ENCODE measurements around the gene TRIO. TPM values are rescaled to one million over a fixed set of nuclear protein-coding genes. Genes with fewer than 3 reads are reported as not detected.

The TRIO gene
- total and polyA plus RNA-seq, 2 of the 8 experiments (the other 6 are each of a cell fraction or from before 2014, with no cell fraction given), result 35.1 to 69.1 TPM

DNA sequence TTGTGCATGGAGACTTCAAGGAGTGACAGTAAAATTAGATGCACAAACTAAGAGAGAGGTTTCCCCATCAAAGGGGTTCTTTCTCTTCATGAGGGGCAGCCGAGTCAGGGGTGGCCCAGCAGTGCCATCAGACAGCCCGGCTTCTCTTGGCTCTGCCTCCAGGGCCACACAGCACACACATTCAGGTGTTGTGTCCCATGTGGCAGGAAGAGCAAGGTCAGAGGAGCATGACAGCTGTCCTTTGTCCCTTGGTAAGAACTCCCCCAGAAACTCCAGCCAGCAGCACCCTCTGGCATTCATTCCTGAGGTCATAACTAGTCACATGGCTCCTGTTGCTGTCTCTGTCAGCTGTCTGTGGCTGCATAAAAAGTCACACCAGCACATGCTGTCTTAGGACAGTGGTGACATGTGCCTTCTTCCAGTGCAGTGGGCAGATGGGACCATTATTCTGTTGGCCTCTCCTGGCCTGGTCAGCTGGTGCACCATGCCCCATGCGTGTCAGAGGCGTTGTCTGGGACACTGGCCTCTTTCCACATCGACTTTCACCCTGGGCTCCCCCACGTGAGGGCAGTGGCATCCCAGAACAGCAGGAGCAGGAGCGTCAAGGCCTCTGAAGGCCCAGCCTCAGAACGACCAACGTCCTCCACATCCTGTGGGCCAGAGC, 360.0 kb downstream of the TRIO start (continued):
- TF ChIP-seq, protein P1, sequence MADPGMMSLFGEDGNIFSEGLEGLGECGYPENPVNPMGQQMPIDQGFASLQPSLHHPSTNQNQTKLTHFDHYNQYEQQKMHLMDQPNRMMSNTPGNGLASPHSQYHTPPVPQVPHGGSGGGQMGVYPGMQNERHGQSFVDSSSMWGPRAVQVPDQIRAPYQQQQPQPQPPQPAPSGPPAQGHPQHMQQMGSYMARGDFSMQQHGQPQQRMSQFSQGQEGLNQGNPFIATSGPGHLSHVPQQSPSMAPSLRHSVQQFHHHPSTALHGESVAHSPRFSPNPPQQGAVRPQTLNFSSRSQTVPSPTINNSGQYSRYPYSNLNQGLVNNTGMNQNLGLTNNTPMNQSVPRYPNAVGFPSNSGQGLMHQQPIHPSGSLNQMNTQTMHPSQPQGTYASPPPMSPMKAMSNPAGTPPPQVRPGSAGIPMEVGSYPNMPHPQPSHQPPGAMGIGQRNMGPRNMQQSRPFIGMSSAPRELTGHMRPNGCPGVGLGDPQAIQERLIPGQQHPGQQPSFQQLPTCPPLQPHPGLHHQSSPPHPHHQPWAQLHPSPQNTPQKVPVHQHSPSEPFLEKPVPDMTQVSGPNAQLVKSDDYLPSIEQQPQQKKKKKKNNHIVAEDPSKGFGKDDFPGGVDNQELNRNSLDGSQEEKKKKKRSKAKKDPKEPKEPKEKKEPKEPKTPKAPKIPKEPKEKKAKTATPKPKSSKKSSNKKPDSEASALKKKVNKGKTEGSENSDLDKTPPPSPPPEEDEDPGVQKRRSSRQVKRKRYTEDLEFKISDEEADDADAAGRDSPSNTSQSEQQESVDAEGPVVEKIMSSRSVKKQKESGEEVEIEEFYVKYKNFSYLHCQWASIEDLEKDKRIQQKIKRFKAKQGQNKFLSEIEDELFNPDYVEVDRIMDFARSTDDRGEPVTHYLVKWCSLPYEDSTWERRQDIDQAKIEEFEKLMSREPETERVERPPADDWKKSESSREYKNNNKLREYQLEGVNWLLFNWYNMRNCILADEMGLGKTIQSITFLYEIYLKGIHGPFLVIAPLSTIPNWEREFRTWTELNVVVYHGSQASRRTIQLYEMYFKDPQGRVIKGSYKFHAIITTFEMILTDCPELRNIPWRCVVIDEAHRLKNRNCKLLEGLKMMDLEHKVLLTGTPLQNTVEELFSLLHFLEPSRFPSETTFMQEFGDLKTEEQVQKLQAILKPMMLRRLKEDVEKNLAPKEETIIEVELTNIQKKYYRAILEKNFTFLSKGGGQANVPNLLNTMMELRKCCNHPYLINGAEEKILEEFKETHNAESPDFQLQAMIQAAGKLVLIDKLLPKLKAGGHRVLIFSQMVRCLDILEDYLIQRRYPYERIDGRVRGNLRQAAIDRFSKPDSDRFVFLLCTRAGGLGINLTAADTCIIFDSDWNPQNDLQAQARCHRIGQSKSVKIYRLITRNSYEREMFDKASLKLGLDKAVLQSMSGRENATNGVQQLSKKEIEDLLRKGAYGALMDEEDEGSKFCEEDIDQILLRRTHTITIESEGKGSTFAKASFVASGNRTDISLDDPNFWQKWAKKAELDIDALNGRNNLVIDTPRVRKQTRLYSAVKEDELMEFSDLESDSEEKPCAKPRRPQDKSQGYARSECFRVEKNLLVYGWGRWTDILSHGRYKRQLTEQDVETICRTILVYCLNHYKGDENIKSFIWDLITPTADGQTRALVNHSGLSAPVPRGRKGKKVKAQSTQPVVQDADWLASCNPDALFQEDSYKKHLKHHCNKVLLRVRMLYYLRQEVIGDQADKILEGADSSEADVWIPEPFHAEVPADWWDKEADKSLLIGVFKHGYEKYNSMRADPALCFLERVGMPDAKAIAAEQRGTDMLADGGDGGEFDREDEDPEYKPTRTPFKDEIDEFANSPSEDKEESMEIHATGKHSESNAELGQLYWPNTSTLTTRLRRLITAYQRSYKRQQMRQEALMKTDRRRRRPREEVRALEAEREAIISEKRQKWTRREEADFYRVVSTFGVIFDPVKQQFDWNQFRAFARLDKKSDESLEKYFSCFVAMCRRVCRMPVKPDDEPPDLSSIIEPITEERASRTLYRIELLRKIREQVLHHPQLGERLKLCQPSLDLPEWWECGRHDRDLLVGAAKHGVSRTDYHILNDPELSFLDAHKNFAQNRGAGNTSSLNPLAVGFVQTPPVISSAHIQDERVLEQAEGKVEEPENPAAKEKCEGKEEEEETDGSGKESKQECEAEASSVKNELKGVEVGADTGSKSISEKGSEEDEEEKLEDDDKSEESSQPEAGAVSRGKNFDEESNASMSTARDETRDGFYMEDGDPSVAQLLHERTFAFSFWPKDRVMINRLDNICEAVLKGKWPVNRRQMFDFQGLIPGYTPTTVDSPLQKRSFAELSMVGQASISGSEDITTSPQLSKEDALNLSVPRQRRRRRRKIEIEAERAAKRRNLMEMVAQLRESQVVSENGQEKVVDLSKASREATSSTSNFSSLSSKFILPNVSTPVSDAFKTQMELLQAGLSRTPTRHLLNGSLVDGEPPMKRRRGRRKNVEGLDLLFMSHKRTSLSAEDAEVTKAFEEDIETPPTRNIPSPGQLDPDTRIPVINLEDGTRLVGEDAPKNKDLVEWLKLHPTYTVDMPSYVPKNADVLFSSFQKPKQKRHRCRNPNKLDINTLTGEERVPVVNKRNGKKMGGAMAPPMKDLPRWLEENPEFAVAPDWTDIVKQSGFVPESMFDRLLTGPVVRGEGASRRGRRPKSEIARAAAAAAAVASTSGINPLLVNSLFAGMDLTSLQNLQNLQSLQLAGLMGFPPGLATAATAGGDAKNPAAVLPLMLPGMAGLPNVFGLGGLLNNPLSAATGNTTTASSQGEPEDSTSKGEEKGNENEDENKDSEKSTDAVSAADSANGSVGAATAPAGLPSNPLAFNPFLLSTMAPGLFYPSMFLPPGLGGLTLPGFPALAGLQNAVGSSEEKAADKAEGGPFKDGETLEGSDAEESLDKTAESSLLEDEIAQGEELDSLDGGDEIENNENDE (IDR thresholded peaks at IDR 0.05; ENCODE audit: insufficient replicate concordance, low read length), result no peak
- TF ChIP-seq JUND (IDR thresholded peaks at IDR 0.05; ENCODE audit: low read length) (no peak), CTBP2 (IDR thresholded peaks at IDR 0.05; ENCODE audit: borderline replicate concordance, insufficient read depth, insufficient read length, low read length) (no peak), ASH2L (IDR thresholded peaks at IDR 0.05; ENCODE audit: low read length) (no peak), CBX8 (IDR thresholded peaks at IDR 0.05; ENCODE audit: borderline replicate concordance, low read depth, low read length) (no peak)
- TF ChIP-seq, protein P2, sequence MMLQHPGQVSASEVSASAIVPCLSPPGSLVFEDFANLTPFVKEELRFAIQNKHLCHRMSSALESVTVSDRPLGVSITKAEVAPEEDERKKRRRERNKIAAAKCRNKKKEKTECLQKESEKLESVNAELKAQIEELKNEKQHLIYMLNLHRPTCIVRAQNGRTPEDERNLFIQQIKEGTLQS (IDR thresholded peaks at IDR 0.05; ENCODE audit: insufficient read depth, low read depth, low read length), result no peak
- TF ChIP-seq, protein P3, sequence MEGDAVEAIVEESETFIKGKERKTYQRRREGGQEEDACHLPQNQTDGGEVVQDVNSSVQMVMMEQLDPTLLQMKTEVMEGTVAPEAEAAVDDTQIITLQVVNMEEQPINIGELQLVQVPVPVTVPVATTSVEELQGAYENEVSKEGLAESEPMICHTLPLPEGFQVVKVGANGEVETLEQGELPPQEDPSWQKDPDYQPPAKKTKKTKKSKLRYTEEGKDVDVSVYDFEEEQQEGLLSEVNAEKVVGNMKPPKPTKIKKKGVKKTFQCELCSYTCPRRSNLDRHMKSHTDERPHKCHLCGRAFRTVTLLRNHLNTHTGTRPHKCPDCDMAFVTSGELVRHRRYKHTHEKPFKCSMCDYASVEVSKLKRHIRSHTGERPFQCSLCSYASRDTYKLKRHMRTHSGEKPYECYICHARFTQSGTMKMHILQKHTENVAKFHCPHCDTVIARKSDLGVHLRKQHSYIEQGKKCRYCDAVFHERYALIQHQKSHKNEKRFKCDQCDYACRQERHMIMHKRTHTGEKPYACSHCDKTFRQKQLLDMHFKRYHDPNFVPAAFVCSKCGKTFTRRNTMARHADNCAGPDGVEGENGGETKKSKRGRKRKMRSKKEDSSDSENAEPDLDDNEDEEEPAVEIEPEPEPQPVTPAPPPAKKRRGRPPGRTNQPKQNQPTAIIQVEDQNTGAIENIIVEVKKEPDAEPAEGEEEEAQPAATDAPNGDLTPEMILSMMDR (IDR thresholded peaks at IDR 0.05; ENCODE audit: control extremely low read depth in 1 of 3, insufficient read depth in 1 of 3, low read depth in 1 of 3, low read length in 3 of 3), result no peak
